GM12878 (cell line): ENCODE results near the gene IL5. TPM values are rescaled to one million over a fixed set of nuclear protein-coding genes. Genes with fewer than 3 reads are reported as not detected.

ENCODE experiments used
- ATAC-seq: fragments of 200-7000 bp; cut with Tn5 transposase; 3 replicates; pipeline ENCODE4 v1.9.1; 2020; ENCODE audit warnings: mild to moderate bottlenecking, moderate library complexity
- BruUV-seq: library from RNA; stranded (reverse); fragments of 400-500 nt; replicated peaks from 2 replicates; lab custom pipeline; 2021; lab: Mats Ljungman, UMichigan
- CTCF ChIA-PET: fragments of 300-600 bp; sonication (Branson Sonifier 250); formaldehyde crosslinking; extraction: SDS; loops from one replicate; lab custom pipeline; 2021; ENCODE audit warnings: inconsistent platforms; lab: Yijun Ruan, JAX
- POLR2A ChIA-PET: fragments of 350-600 bp; formaldehyde crosslinking; extraction: SDS; loops from one replicate; lab custom pipeline; 2021; ENCODE audit warnings: inconsistent platforms; lab: Charles Lee
- RAD21 ChIA-PET: fragments of 300-600 bp; sonication (Branson Sonifier 250); formaldehyde crosslinking; loops from one replicate; lab custom pipeline; 2023; ENCODE audit warnings: antibody characterized with exemption; ENCODE audit not compliant: unreplicated experiment; lab: Charles Lee
- SMC1A ChIA-PET: fragments of 300-600 bp; sonication (Branson Sonifier 250); formaldehyde crosslinking; loops from one replicate; lab custom pipeline; 2023; ENCODE audit not compliant: unreplicated experiment, uncharacterized antibody; lab: Charles Lee
- DNase-seq: peaks from one replicate; pipeline ENCODE4 v3.0.0-alpha.2; 2011; ENCODE audit warnings: low read depth, low spot score
- FAIRE-seq: peaks from 3 replicates; lab custom pipeline; 2011; peaks lifted over from hg19 to GRCh38; lab: Jason Lieb, UNC
- H2AFZ ChIP-seq: 2 replicates; pipeline ENCODE4 v1.6.0; 2011; ENCODE audit warnings: low read depth, low read length, control low read depth; ENCODE audit not compliant: control insufficient read depth
- H3K27ac ChIP-seq: 2 replicates; pipeline ENCODE4 v1.5.1; 2011; ENCODE audit warnings: control low read depth; ENCODE audit not compliant: control insufficient read depth, insufficient read depth
- H3K27me3 ChIP-seq, 2 experiments: replicated peaks in 1 of 2; 2 replicates each; pipeline versions ENCODE4 v1.6.0 to v1.6.1; 2011; ENCODE audit warnings: low read length in 1 of 2; ENCODE audit not compliant: control insufficient read depth in 2 of 2, insufficient read depth in 2 of 2
- H3K36me3 ChIP-seq, 2 experiments: 2 replicates each; pipeline ENCODE4 v1.5.1; 2011; ENCODE audit warnings: low read length in 1 of 2; ENCODE audit not compliant: control insufficient read depth in 2 of 2, insufficient read depth in 2 of 2
- H3K4me1 ChIP-seq: 2 replicates; pipeline ENCODE4 v1.6.1; 2011; ENCODE audit warnings: mild to moderate bottlenecking, low read length, moderate library complexity, mixed read lengths; ENCODE audit not compliant: control insufficient read depth, insufficient read depth
- H3K4me2 ChIP-seq: 2 replicates; pipeline ENCODE4 v1.6.0; 2011; ENCODE audit warnings: control low read depth; ENCODE audit not compliant: control insufficient read depth, insufficient read depth
- H3K4me3 ChIP-seq: fragments of 200-600 bp; sonication (generic); 2 replicates; pipeline ENCODE4 v1.5.1; 2016
- H3K79me2 ChIP-seq: 2 replicates; pipeline ENCODE4 v1.6.0; 2011; ENCODE audit warnings: low read length; ENCODE audit not compliant: control insufficient read depth, insufficient read depth
- H3K9ac ChIP-seq: 2 replicates; pipeline ENCODE4 v1.8.0; 2011; ENCODE audit warnings: low read length, control low read depth, mixed read lengths; ENCODE audit not compliant: control insufficient read depth, insufficient read depth
- H3K9me3 ChIP-seq: replicated peaks from 3 replicates; pipeline ENCODE4 v1.5.1; 2011; ENCODE audit warnings: mild to moderate bottlenecking, low read length; ENCODE audit not compliant: control insufficient read depth, insufficient read depth
- H4K20me1 ChIP-seq: 2 replicates; pipeline ENCODE4 v1.6.0; 2011; ENCODE audit not compliant: control insufficient read depth, insufficient read depth
- BCL11A ChIP-seq: IDR thresholded peaks from 2 replicates; pipeline ENCODE4 v1.6.1; 2011; ENCODE audit warnings: low read depth, low read length
- EED ChIP-seq: sonication (generic); IDR thresholded peaks from 2 replicates; pipeline ENCODE4 v1.6.1; 2016; ENCODE audit warnings: antibody characterized with exemption, low read depth
- FOXM1 ChIP-seq: IDR thresholded peaks from 2 replicates; pipeline ENCODE4 v1.6.1; 2012; ENCODE audit warnings: low read depth, mild to moderate bottlenecking, inconsistent platforms, low read length, moderate library complexity
- JUNB ChIP-seq: IDR thresholded peaks from 2 replicates; pipeline ENCODE4 v1.6.1; 2016; ENCODE audit warnings: antibody characterized with exemption, mild to moderate bottlenecking
- MEF2B ChIP-seq: fragments of 450-650 bp; IDR thresholded peaks from 2 replicates; pipeline ENCODE4 v1.6.1; 2018; ENCODE audit warnings: mild to moderate bottlenecking, moderate library complexity; ENCODE audit not compliant: partially characterized antibody, poor library complexity, severe bottlenecking
- NFYA ChIP-seq: IDR thresholded peaks from 2 replicates; pipeline ENCODE4 v1.6.1; 2011; ENCODE audit warnings: low read depth, mild to moderate bottlenecking, low read length, improper control_type of control experiment, borderline replicate concordance
- NR2F1 ChIP-seq: fragments of 450-650 bp; conservative IDR thresholded peaks from 2 replicates; pipeline ENCODE4 v1.6.1; 2017; ENCODE audit warnings: mild to moderate bottlenecking
- NRF1 ChIP-seq: conservative IDR thresholded peaks from 2 replicates; pipeline ENCODE4 v1.6.1; 2011; ENCODE audit warnings: mild to moderate bottlenecking, low read depth, low read length, improper control_type of control experiment
- SMARCA5 ChIP-seq: fragments of 450-650 bp; IDR thresholded peaks from 2 replicates; pipeline ENCODE4 v1.6.1; 2017; ENCODE audit warnings: mild to moderate bottlenecking
- STAT3 ChIP-seq: IDR thresholded peaks from 2 replicates; pipeline ENCODE4 v1.6.1; 2011; ENCODE audit warnings: low read depth, low read length, improper control_type of control experiment
- TCF12 ChIP-seq: IDR thresholded peaks from 2 replicates; pipeline ENCODE4 v1.6.1; 2011; ENCODE audit warnings: low read depth, mild to moderate bottlenecking, low read length
- USF2 ChIP-seq: IDR thresholded peaks from 2 replicates; pipeline ENCODE4 v1.6.1; 2011; ENCODE audit warnings: low read depth, low read length, improper control_type of control experiment, borderline replicate concordance
- ZBED1 ChIP-seq: IDR thresholded peaks from 2 replicates; pipeline ENCODE4 v1.6.1; 2016; ENCODE audit warnings: borderline replicate concordance
- ZNF592 ChIP-seq: fragments of 450-650 bp; IDR thresholded peaks from 2 replicates; pipeline ENCODE4 v1.6.1; 2017; ENCODE audit warnings: mild to moderate bottlenecking, moderate library complexity
- in situ Hi-C: fragments of 300-500 bp; cut with MboI; formaldehyde crosslinking; loops from 9 replicates; pipeline ENCODE4 v1.14.3; 2018; ENCODE audit warnings: mixed read lengths
- intact Hi-C: fragments of 100-400 bp; cut with micrococcal nuclease; formaldehyde crosslinking; loops from one replicate; pipeline ENCODE4 v1.14.2; 2022; ENCODE audit not compliant: unreplicated experiment
- polyA plus RNA-seq, 11 experiments: library from polyadenylated mRNA; depleted of rRNA in 4 of 11; unstranded in 6 of 11; stranded (reverse) in 5 of 11; fragments of >200 nt; fragmentation: Nextera tagmentation in 4 of 11; fragmentation: Illumina TruSeq in 1 of 11; extraction: Ambion mirVana in 4 of 11; extraction: Trizol in 1 of 11; gene quantifications; 1 replicate in 1 of 11; 2 replicates in 10 of 11; pipeline versions ENCODE4 v1.2.1 to v1.2.3, GENCODE V29; 2011 to 2016; ENCODE audit warnings: inconsistent platforms in 2 of 11, missing spikeins in 2 of 11, low read depth in 1 of 11
- total RNA-seq, 4 experiments: library from RNA; depleted of rRNA in 3 of 4; stranded (reverse); fragments of >200 nt in 3 of 4; fragmentation: Illumina TruSeq in 1 of 4; extraction: Trizol in 1 of 4; gene quantifications; 2 replicates each; pipeline versions ENCODE4 v1.2.1 to v1.2.3, GENCODE V29; 2013 to 2021
- TF ChIP-seq, protein P1 (sequence below): IDR thresholded peaks from 2 replicates; pipeline ENCODE4 v1.6.1; 2011; ENCODE audit warnings: low read depth, mild to moderate bottlenecking, low read length, moderate library complexity, borderline replicate concordance; ENCODE audit errors: extremely low read depth
- TF ChIP-seq, protein P2 (sequence below): fragments of 450-650 bp; IDR thresholded peaks from 2 replicates; pipeline ENCODE4 v1.6.1; 2017; ENCODE audit warnings: mild to moderate bottlenecking, low read depth, inconsistent platforms; ENCODE audit not compliant: poor library complexity, severe bottlenecking

Gene IL5
- total and polyA plus RNA-seq, 10 of the 15 experiments (the other 5 are each of a cell fraction or from before 2014, with no cell fraction given), result not detected

DNA sequence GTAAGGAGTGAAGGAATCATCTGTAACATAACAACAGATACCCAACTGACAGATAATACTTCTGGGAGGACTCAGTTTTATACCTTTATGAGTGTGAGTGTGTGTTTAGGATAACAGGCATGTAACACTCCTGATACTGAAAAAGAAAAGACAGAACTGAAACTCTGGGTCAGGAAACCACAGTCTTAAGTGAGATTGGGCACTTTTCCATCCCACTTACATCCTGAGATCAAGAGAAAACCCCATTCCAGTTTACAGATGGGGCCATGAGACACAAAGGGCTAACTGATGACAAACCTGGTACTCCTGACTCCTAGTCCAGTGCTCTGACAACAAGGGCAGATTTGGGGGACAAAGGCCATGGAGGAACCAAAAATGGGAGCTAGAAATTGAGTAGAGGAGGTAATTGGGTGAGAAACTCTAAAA, 18.0 kb downstream of the IL5 start:
- DNase-seq (peak; percentile 97), ATAC-seq (peak; percentile 83), FAIRE-seq (peak; percentile 94)
- H3K4me3 ChIP-seq, result no peak overlapping the region
- H3K4me1 ChIP-seq, result peaks cover 35% of the 10 kb centered on the region
- H3K9me3 ChIP-seq, result peaks cover 32% of the 10 kb centered on the region
- intact Hi-C loops, result loop anchor here (5.0 kb wide), 5 partner anchors 62 to 227 kb away; partner anchors contain the start of gene KIF3A
- SMC1A ChIA-PET, result interaction anchor here (0.6 to 4.8 kb wide), 23 partner anchors 11 to 338 kb away, joined by 3 to 75 read pairs (median 5); partner anchors contain the start of gene SLC22A5
- in situ Hi-C loops, result loop anchor here (10.0 kb wide), 1 partner anchor 299 kb away; no protein-coding TSS in a partner anchor
- H3K27ac ChIP-seq, result peak overlapping the region; percentile 84
- H2AFZ ChIP-seq, result no peak overlapping the region
- H3K27me3 ChIP-seq, result no peaks in the 10 kb centered on the region
- CTCF ChIA-PET, result interaction anchor here (0.7 to 4.8 kb wide), 29 partner anchors 14 to 697 kb away, joined by 3 to 101 read pairs (median 10); partner anchors contain the start of genes CCNI2, IL4, KIF3A and SHROOM1
- BruUV-seq, result no TSS peak
- H4K20me1 ChIP-seq, result no peaks in the 10 kb centered on the region
- peak overlapping the region; percentile 60 for H3K4me2 ChIP-seq
- RAD21 ChIA-PET, result interaction anchor here (0.9 to 4.8 kb wide), 15 partner anchors 20 to 298 kb away, joined by 3 to 88 read pairs (median 6); partner anchors contain the start of gene CCNI2
- H3K9ac ChIP-seq, result no peak overlapping the region
- no peaks in the 10 kb centered on the region for H3K79me2 ChIP-seq
- POLR2A ChIA-PET, result interaction anchor here (0.7 to 2.7 kb wide), 7 partner anchors 19 to 226 kb away, joined by 3 to 11 read pairs (median 3); partner anchors contain the start of genes CCNI2 and RAD50
- H3K36me3 ChIP-seq, result no peaks in the 10 kb centered on the region
- TF ChIP-seq BCL11A (peak; percentile 96), ZBED1 (peak; percentile 91; the same call in 1 of the 2 replicates), USF2 (no peak), TCF12 (0 out of 2 replicates have a peak, but pooled peaks have one; percentile 53), MEF2B (peak; percentile 85), NRF1 (no peak), SMARCA5 (peak; percentile 99), FOXM1 (peak; percentile 89), JUNB (peak; percentile 80), ZNF592 (no peak), NR2F1 (peak; percentile 62; the same call in 1 of the 2 replicates), STAT3 (0 out of 2 replicates have a peak, but pooled peaks have one; percentile 27), EED (peak; percentile 97), NFYA (no peak)
- TF ChIP-seq, protein P1, sequence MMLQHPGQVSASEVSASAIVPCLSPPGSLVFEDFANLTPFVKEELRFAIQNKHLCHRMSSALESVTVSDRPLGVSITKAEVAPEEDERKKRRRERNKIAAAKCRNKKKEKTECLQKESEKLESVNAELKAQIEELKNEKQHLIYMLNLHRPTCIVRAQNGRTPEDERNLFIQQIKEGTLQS, result no peak
- TF ChIP-seq, protein P2, sequence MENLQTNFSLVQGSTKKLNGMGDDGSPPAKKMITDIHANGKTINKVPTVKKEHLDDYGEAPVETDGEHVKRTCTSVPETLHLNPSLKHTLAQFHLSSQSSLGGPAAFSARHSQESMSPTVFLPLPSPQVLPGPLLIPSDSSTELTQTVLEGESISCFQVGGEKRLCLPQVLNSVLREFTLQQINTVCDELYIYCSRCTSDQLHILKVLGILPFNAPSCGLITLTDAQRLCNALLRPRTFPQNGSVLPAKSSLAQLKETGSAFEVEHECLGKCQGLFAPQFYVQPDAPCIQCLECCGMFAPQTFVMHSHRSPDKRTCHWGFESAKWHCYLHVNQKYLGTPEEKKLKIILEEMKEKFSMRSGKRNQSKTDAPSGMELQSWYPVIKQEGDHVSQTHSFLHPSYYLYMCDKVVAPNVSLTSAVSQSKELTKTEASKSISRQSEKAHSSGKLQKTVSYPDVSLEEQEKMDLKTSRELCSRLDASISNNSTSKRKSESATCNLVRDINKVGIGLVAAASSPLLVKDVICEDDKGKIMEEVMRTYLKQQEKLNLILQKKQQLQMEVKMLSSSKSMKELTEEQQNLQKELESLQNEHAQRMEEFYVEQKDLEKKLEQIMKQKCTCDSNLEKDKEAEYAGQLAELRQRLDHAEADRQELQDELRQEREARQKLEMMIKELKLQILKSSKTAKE, result peak; percentile 93
